Amygdala (tissue), 56 donors: ENCODE measurements around the gene HPGD.

Source experiments
- DNase-seq, 56 donors: peaks; one replicate each; lab custom pipeline; 2025; lab: John Stamatoyannopoulos, UW

HPGD gene

DNA sequence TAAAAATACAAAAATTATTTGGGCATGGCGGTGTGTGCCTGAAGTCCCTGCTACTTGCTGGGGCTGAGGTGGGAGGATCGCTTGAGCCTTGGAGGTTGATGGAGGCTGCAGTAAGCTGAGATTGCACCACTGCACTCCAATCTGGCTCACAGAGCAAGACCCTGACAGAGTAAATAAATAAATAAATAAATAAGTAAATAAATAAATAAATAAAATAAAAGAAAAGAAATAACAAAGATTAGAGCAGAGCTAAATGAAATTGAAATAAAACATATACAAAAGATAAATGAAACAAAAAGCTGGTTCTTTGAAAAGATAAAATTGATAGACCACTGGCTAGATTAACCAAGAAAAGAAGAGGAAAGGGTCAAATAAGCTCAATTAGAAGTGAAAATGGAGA, 43.1 kb downstream of the HPGD start:
- no peak for DNase-seq

DNA sequence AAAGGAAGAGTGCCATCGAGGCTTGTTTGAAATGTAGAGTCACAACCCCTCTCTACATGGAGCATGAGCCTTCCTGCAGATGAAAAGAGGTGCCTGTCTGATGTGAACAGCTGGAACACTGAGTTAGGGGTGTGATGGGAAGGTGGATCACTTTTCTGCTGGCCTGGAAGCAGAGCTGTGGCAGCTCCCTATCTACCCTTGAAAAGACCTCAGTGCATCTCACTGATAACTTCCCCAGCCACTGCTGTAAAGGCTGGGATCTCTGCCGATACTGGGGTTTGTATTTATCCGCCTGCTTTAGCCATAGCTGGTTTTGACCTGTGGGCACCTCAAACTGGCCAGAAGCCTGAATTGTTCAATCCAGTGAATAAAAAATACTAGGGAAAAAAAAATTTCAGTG, 46.8 kb downstream of the HPGD start:
- DNase-seq, result no peak

DNA sequence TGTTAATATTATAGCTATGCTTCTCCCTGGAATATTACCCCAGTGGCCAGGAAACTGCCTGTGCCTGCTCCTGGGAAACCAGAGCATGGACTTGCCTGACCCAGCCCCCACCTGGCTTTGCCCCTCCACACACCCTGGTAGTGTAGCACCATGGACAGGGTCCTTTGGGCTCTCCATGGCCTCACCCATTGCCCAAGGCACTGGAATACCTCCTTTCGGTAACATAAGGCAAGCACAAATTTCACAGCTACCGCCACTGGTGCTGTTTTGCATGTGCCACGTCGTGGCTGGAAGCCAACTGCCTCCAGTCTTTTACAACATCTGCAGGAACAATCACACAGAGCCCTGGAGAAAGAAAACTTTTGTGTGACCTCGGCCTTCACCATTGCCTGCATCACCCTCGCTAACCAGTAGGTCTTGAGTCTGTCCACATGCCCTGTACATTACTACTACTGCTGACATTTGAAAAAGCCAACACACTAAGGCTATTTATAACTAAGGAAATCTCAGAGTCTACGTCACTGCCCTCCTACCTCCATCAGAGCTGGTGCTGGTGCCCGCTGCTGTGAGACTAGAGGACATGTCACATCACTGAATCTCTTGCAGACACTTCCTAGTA, 47.7 kb downstream of the HPGD start:
- DNase-seq, result no peak

DNA sequence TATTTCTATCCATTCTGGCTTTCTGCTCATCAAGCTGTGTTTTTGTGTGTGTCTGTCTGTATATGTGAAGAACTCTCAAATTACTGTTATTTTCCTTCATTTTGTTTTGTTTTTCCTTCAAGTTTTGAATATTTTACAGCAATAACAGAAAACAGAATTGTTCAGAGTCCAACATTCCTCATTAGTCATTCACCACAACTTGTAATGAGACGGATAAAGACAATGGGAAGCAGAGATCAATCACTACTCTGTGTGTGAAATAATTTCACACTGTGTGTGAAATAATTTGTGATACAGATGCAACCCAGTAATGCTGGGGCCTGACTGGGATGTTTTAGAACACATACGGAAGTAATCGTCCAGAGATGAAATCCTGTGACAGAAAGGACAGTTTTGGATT, 55.2 kb downstream of the HPGD start:
- no peak for DNase-seq

DNA sequence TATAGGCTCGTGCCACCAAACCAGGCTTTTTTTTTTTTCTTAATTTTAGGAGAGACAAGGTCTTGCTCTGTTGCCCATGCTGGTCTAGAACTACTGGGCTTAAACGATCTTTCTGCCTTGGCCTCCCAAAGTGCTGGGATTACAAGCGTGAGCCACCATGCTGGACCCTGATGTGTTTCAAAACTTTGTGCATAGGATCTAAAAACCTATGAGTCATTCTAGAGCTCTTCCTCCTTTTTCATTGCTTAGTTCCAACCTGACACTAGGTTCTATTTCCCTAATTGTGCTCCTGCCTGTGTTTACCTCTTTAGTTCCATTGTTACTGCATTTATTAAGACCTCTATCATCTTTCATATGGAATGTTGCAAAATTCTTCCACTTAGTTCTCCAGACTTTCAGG, 57.3 kb downstream of the HPGD start:
- no peak for DNase-seq

DNA sequence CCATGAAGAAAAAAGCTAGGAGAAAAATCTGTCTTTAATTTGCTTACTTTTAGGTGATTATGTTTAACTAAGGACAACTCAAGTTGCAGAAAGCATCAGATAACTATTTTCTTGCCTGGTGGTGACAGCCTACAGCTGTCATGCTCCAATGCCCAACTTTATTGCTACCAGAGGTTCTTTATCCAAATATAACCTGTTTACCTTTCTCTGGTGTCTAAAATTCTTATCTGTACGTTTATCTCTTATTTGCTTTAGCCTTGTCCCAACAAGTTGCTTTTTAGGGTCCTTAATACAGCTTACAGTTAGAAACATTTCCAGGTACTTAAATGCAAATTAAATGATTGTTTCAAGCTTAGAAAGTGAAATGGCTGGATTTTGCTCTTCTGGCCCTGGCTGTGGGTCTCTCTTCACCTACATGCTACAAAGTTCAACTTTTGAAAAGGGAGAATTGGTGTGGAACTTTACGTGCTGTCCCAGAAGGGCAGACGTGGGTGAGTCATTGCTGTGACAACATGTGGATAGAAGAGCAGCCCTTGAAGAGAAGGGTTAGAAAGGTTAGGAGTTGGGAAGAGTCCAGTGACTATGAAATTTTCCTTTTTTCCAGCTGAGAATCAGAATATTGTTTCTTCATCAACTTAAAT, 60.7 kb downstream of the HPGD start:
- no peak for DNase-seq

DNA sequence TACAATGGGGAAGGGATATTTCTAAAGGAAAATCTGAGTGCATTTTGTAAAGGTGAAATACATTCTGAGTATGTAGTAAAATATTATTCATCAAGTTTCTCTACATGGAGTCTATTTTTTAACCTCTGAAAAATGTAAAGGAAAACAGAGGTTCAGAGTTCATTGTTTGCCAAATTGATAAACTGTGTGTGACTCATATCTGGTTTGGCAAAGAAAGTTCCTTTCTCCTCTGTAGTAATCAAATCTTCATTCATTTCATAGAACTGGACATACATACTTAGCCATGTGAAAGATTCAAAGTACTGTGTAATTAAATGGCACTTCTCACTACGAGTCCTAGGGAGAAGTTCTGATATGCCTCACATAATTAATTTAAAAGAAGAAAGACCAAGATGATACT, 61.6 kb downstream of the HPGD start:
- no peak for DNase-seq

DNA sequence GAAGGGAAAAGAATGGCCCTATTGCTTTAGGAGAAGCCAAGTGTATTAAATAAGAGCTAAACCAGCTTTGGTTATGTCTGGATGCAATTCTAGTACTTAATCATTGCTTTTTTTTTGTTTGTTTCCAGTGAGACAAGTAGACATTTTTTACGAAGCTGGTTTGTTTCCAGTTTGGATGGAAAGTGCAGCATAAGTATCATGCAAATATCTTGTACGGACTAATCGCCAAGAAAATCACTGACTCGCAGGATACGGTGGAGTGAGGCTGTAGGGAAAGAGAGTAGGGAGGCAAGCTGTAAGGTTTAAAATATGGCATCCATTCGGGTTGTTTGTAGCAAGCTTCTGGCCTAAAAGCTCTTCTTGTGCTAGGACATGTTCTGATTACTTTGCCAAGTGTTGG, 64.8 kb downstream of the HPGD start:
- DNase-seq, result no peak

DNA sequence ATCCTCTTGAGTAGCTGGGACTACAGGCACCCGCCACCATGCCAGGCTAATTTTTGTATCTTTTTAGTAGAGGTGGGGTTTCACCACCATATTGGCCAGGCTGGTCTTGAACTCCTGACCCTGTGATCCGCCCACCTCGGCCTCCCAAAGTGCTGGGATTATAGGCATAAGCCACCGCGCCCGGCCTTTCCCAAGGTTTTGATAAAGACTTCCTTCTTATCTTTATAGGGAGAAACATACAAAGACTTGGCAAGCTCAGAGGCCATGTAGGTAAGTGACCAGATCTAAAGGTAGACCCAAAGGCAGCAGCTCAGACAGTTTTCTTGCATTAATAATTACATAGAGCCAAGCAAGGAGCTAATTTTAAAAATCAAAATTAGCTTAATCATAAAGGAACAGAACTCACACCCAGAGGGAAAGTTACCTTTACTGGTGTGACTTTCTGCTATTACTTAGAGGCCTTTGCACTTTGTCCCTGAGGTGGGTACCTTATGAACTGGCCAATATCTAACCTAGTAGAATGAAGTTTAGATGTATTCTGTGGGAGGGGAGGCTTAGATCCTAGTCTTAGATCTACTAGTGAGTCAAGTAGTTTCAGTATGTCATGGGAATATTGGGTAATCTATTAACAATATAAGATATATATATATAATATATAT, 67.3 kb downstream of the HPGD start:
- DNase-seq, result no peak

DNA sequence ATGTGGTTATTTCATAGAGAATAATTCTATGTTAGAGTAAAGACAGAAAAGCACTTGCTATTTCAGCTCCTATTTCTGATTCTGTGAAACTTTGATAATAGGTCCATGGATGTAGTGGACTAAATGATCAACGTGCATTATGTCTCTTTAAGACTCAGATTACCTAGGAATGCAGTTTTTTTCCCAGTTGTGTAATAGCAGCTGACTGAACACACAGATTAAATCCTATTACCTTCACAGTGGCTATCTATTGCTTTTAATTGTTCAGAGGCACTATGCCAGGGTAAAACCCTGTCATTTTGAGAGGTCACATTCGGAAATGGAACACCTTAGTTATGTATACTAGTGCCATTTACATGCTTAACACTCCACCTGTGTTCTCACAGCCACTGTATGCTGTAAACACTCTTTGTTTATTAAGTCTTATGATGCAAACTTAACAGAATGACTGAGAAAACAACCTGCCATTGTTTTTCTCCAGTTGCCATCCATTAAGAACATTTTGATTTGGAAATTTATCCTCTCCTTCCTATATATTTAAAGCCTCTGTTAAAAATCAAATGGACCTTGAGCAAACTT, 70.5 kb downstream of the HPGD start:
- no peak for DNase-seq

DNA sequence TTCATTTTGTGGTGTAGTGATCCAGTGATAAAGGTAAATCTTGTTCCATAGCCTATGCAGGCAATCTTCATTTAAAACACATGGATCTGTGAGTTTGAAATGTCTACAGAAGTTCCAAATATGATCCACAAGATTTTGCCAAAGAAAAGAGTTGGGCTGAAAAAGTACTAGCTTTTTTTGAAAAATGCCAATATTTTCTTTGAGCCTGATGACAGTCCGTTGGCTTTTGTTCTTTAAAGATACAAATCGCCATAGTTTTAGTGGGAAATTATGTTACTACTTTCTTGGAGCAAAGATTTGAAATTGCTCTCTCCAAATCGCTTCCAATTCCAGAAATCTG, 71.5 kb downstream of the HPGD start:
- no peak for DNase-seq

DNA sequence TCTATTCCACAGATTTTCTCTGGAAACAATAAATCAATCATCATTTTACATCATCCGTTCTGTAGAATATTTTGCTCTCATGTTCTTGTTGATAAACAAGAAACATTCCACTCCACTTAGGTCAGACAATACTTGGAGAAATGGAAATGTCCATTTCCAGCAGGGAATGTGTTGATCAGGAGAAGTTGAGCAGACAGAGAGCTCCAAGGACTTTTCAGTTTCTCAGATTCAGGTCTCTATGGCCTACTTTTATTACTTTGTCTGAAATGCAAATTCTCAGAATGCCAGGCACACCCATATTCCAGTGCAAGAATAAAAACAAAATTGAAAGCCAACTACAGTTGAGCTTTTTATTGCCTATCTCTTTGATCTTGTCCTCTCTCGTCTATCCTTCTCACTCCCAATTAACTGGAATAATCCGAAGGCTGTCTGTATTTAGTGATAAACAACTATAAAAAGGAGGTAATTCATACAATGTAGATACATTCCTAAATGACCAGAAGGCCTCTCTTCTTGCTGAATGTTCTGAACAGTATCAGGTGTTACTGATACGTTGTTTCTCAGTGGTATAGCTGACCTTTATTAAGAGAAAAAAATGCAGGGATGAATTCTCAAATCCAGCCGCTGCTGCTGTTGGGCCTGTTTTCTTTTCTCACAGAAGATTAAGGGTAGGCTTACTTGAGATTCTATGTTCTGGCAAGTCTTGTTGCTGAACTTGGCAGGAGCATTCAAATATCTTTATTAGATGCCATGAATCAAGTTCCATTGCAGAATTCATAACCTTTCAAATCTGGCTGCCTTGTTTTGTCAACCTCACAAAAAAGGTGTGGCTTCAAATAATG, 72.1 kb downstream of the HPGD start:
- no peak for DNase-seq

DNA sequence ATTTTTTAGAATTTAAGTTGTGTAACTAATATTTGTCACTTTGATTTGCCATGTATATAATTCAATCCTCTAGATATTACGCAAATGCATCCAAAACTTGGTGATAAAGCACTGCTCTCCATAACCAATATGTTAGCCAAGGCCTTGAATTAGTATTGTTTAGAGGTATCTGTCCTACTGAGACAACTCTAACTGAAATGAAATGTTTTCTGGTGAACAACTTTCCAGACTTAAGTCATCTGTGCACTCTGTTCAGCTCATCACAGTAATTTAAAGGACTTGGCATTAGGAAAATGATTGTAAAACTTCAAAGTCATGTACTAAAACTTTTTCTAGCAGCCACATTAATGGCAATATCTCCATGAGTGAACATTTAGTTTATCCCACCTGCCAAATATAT, 73.1 kb downstream of the HPGD start:
- no peak for DNase-seq

DNA sequence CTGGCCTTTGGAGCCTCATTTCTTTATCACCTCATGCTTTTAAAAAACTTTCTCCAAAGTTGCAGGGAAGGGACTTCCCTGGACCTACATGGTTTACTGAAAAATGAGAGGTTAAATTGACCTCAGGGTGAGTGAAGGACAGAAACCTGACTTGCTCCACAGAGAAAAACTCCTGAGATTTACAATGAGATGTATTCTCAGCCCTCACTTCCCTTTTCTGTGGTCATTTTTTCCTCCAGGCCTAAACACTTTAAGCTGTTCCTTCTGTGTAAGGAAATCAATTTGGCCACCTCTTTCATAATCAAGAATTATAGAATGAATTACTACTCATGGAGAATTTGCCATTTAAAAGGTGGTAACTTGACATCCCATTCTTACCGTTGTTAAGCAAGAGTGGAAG, 77.9 kb downstream of the HPGD start:
- DNase-seq, result no peak
